ENCODE measurements around the gene LPAR5.
A peak's percentile ranks its signal among the peaks of the same experiment; 100 is the strongest.

Gene LPAR5

GRCh38 chr12:6647083-6647604 is 11.4 kb upstream of the LPAR5 start, which contains the start of gene ACRBP:
Gene ACRBP, minus strand, starts transcription at chr12:6647432. Its CDS starts 66 bp downstream, at chr12:6647366.
- TF ChIP-seq CTCF (IDR thresholded peaks at IDR 0.05; ENCODE audit: poor library complexity, severe bottlenecking): no peak

GRCh38 chr12:6646276-6647082 is 10.7 kb upstream of the LPAR5 start:
- no peak for DNase-seq (ENCODE audit: low spot score)
- Histone ChIP-seq H3K36me3 (ENCODE audit: low read depth) (peaks cover 3% of the 10 kb centered on the region; the same call in 1 of the 2 replicates), H3K27ac (ENCODE audit: poor library complexity, severe bottlenecking) (no peak overlapping the region), H3K27me3 (ENCODE audit: insufficient read depth, poor library complexity, severe bottlenecking) (no peaks in the 10 kb centered on the region), H3K9me3 (ENCODE audit: severe bottlenecking) (no peaks in the 10 kb centered on the region), H3K4me3 (ENCODE audit: severe bottlenecking) (no peak overlapping the region), H3K4me1 (ENCODE audit: insufficient read depth, poor library complexity, severe bottlenecking) (no peaks in the 10 kb centered on the region)
- ATAC-seq (ENCODE audit: low read depth): no peak
- no peak for TF ChIP-seq CTCF (IDR thresholded peaks at IDR 0.05; ENCODE audit: poor library complexity, severe bottlenecking)

More at GRCh38 chr12:6647083-6647604, 11.4 kb upstream of the LPAR5 start, which contains the start of gene ACRBP:
- Histone ChIP-seq H3K4me1 (ENCODE audit: insufficient read depth, poor library complexity, severe bottlenecking) (no peaks in the 10 kb centered on the region), H3K9me3 (ENCODE audit: severe bottlenecking) (no peaks in the 10 kb centered on the region), H3K27me3 (ENCODE audit: insufficient read depth, poor library complexity, severe bottlenecking) (no peaks in the 10 kb centered on the region), H3K36me3 (ENCODE audit: low read depth) (peaks cover 3% of the 10 kb centered on the region; the same call in 1 of the 2 replicates), H3K4me3 (ENCODE audit: severe bottlenecking) (peak within 1 kb of the TSS; percentile 18), H3K27ac (ENCODE audit: poor library complexity, severe bottlenecking) (no peak within 1 kb of the TSS)
- ATAC-seq (ENCODE audit: low read depth) (peak; percentile 81), DNase-seq (ENCODE audit: low spot score) (no peak)

- ATAC-seq (ENCODE audit: low read depth) (no peak), DNase-seq (ENCODE audit: low spot score) (no peak)
- TF ChIP-seq CTCF (IDR thresholded peaks at IDR 0.05; ENCODE audit: poor library complexity, severe bottlenecking): peak; percentile 28
- H3K36me3 ChIP-seq (ENCODE audit: low read depth): no peaks in the 10 kb centered on the region
- H3K9me3 ChIP-seq (ENCODE audit: severe bottlenecking): no peaks in the 10 kb centered on the region
- H3K4me1 ChIP-seq (ENCODE audit: insufficient read depth, poor library complexity, severe bottlenecking): no peaks in the 10 kb centered on the region
- H3K27ac ChIP-seq (ENCODE audit: poor library complexity, severe bottlenecking): no peak overlapping the region
- H3K4me3 ChIP-seq (ENCODE audit: severe bottlenecking): no peak overlapping the region
- no peaks in the 10 kb centered on the region for H3K27me3 ChIP-seq (ENCODE audit: insufficient read depth, poor library complexity, severe bottlenecking)
Measured at GRCh38 chr12:6644903-6645302, 9.1 kb upstream of the LPAR5 start.

GRCh38 chr12:6644257-6644596 is 8.5 kb upstream of the LPAR5 start:
- no peak for TF ChIP-seq CTCF (IDR thresholded peaks at IDR 0.05; ENCODE audit: poor library complexity, severe bottlenecking)
- H3K4me1 ChIP-seq (ENCODE audit: insufficient read depth, poor library complexity, severe bottlenecking): no peaks in the 10 kb centered on the region
- no peaks in the 10 kb centered on the region for H3K27me3 ChIP-seq (ENCODE audit: insufficient read depth, poor library complexity, severe bottlenecking)
- H3K4me3 ChIP-seq (ENCODE audit: severe bottlenecking): no peak overlapping the region
- DNase-seq (ENCODE audit: low spot score) (no peak), ATAC-seq (ENCODE audit: low read depth) (no peak)
- H3K36me3 ChIP-seq (ENCODE audit: low read depth): no peaks in the 10 kb centered on the region
- no peaks in the 10 kb centered on the region for H3K9me3 ChIP-seq (ENCODE audit: severe bottlenecking)
- H3K27ac ChIP-seq (ENCODE audit: poor library complexity, severe bottlenecking): no peak overlapping the region

All from RWPE2 (cell line).